Keratinocyte (primary cell): Measurements from ENCODE around the gene ITGAX. TPM values are rescaled to one million over a fixed set of nuclear protein-coding genes. Genes with fewer than 3 reads are reported as not detected.

ENCODE experiments used
- DNase-seq: peaks from one replicate; pipeline ENCODE4 v3.0.0-alpha.2; 2011; ENCODE audit warnings: low read depth, missing footprints, low spot score
- FAIRE-seq: peaks from 2 replicates; lab custom pipeline; 2011; peaks lifted over from hg19 to GRCh38; lab: Jason Lieb, UNC
- H2AFZ ChIP-seq: 2 replicates; pipeline ENCODE4 v1.6.0; 2012; ENCODE audit warnings: low read length, control low read depth, inconsistent platforms; ENCODE audit not compliant: control insufficient read depth
- H3K27ac ChIP-seq: 2 replicates; pipeline ENCODE4 v1.5.1; 2011; ENCODE audit warnings: low read length; ENCODE audit not compliant: control insufficient read depth, insufficient read depth
- H3K27me3 ChIP-seq: 3 replicates; pipeline ENCODE4 v1.6.0; 2011; ENCODE audit warnings: low read length; ENCODE audit not compliant: control insufficient read depth, insufficient read depth; ENCODE audit errors: extremely low read depth
- H3K36me3 ChIP-seq, 2 experiments: 2 replicates in 1 of 2; 3 replicates in 1 of 2; pipeline ENCODE4 v1.5.1; 2011; ENCODE audit warnings: low read length in 2 of 2, mild to moderate bottlenecking in 1 of 2; ENCODE audit not compliant: control insufficient read depth in 2 of 2, insufficient read depth in 2 of 2; ENCODE audit errors: extremely low read depth in 1 of 2
- H3K4me1 ChIP-seq: 3 replicates; pipeline ENCODE4 v1.5.1; 2011; ENCODE audit warnings: low read length; ENCODE audit not compliant: control insufficient read depth, insufficient read depth; ENCODE audit errors: extremely low read depth
- H3K4me2 ChIP-seq: 3 replicates; pipeline ENCODE4 v1.6.0; 2011; ENCODE audit warnings: low read depth, low read length; ENCODE audit not compliant: control insufficient read depth, insufficient read depth; ENCODE audit errors: extremely low read depth
- H3K4me3 ChIP-seq, 3 experiments: fragments of 200-600 bp in 1 of 3; sonication (generic) in 1 of 3; 2 replicates in 2 of 3; 3 replicates in 1 of 3; pipeline ENCODE4 v1.5.1; 2011 to 2016; ENCODE audit warnings: low read length in 3 of 3, mild to moderate bottlenecking in 3 of 3, control low read depth in 2 of 3, inconsistent platforms in 1 of 3, low read depth in 1 of 3, mixed read lengths in 1 of 3, mixed run types in 1 of 3, moderate library complexity in 1 of 3; ENCODE audit not compliant: control insufficient read depth in 2 of 3, insufficient read depth in 2 of 3; ENCODE audit errors: extremely low read depth in 1 of 3
- H3K79me2 ChIP-seq: 2 replicates; pipeline ENCODE4 v1.6.0; 2012; ENCODE audit warnings: low read length; ENCODE audit not compliant: control insufficient read depth, insufficient read depth
- H3K9ac ChIP-seq: 3 replicates; pipeline ENCODE4 v1.6.0; 2011; ENCODE audit warnings: low read length; ENCODE audit not compliant: control insufficient read depth, insufficient read depth; ENCODE audit errors: extremely low read depth
- H3K9me1 ChIP-seq: 3 replicates; pipeline ENCODE4 v1.6.0; 2011; ENCODE audit warnings: low read length; ENCODE audit not compliant: control insufficient read depth, insufficient read depth; ENCODE audit errors: extremely low read depth
- H3K9me3 ChIP-seq: 2 replicates; pipeline ENCODE4 v1.5.1; 2012; ENCODE audit warnings: low read depth, low read length; ENCODE audit not compliant: control insufficient read depth
- H4K20me1 ChIP-seq: 3 replicates; pipeline ENCODE4 v1.6.0; 2011; ENCODE audit warnings: low read length; ENCODE audit not compliant: control insufficient read depth, insufficient read depth; ENCODE audit errors: extremely low read depth
- EZH2 ChIP-seq: IDR thresholded peaks from one replicate; pipeline ENCODE4 v1.6.1; 2012; ENCODE audit warnings: inconsistent platforms, mild to moderate bottlenecking, low read length, moderate library complexity
- dilution Hi-C: fragments of 300-500 bp; cut with MboI; formaldehyde crosslinking; loops from one replicate; pipeline ENCODE4 v1.7.0; 2020; ENCODE audit warnings: low sequenced_read_pairs; ENCODE audit not compliant: extremely low pct_ligation_motif_present
- polyA plus RNA-seq, 5 experiments: library from polyadenylated mRNA; depleted of rRNA in 3 of 5; stranded (reverse) in 3 of 5; stranded (forward) in 1 of 5; unstranded in 1 of 5; fragments of >200 nt; gene quantifications; 1 replicate in 1 of 5; 2 replicates in 3 of 5; 3 replicates in 1 of 5; pipeline versions ENCODE4 v1.2.1 to v1.2.3, GENCODE V29; 2011 to 2012; ENCODE audit warnings: missing spikeins in 2 of 5, low read depth in 1 of 5, low replicate concordance in 1 of 5
- TF ChIP-seq, protein P1 (sequence below), 3 experiments: IDR thresholded peaks in 1 of 3; conservative IDR thresholded peaks in 1 of 3; optimal IDR thresholded peaks in 1 of 3; 2 replicates in 2 of 3; 3 replicates in 1 of 3; pipeline versions ENCODE3 to v1.5.1; 2011; ENCODE audit warnings: low read length in 3 of 3, mild to moderate bottlenecking in 3 of 3, moderate library complexity in 2 of 3, control low read depth in 1 of 3, inconsistent platforms in 1 of 3; ENCODE audit not compliant: insufficient read depth in 2 of 3; ENCODE audit errors: extremely low read depth in 1 of 3

The ITGAX gene
- polyA plus RNA-seq, 1 donor (not counting 4 experiments of a cell fraction or from before 2014, with no cell fraction given): 0.04 TPM

DNA sequence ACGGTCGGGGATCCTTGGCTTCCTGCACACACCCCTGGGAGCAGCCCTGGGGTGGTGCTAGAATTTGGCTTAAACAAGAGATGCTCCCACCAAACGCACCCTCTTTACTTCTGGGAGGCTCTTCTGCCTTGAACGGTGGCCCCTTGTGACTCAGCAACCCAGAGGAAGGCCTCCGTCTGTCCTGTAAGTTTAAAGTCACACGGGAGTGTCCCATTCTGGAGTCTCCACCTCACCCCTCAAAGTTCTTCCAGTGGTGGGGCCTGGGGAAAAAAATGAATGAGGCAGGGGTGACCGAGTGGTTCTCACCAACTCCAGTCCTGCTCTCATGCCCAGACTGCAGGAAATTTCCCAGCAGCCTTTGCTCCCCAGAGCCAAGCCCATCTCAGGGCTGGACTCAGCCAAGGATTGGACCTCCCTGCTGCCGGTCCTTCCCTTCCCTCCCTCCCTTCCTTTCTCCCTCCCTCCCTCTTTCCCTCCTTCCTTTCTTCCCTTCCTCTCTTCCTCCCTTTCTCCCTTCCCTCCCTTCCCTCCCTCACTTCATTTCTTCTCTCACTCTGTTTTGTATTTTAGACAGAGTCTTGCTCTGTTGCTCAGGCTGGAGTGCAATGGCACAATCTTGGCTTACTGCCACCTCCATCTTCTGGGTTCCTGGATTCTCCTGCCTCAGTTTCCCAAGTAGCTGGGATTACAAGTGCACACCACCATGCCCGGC lies 49.5 kb downstream of the ITGAX start:
- no peaks in the 10 kb centered on the region for H3K36me3 ChIP-seq
- FAIRE-seq (no peak), DNase-seq (no peak)
- no peak overlapping the region for H3K4me2 ChIP-seq
- H3K4me1 ChIP-seq: no peaks in the 10 kb centered on the region
- no peak overlapping the region for H3K9ac ChIP-seq
- H3K79me2 ChIP-seq: no peaks in the 10 kb centered on the region
- no peak overlapping the region for H3K4me3 ChIP-seq
- H4K20me1 ChIP-seq: no peaks in the 10 kb centered on the region
- no peaks in the 10 kb centered on the region for H3K27me3 ChIP-seq
- no peak overlapping the region for H3K27ac ChIP-seq
- H3K9me1 ChIP-seq: no peaks in the 10 kb centered on the region
- no peak overlapping the region for H2AFZ ChIP-seq
- H3K9me3 ChIP-seq: no peaks in the 10 kb centered on the region
- dilution Hi-C loops: no loop called here
- TF ChIP-seq, protein P1, sequence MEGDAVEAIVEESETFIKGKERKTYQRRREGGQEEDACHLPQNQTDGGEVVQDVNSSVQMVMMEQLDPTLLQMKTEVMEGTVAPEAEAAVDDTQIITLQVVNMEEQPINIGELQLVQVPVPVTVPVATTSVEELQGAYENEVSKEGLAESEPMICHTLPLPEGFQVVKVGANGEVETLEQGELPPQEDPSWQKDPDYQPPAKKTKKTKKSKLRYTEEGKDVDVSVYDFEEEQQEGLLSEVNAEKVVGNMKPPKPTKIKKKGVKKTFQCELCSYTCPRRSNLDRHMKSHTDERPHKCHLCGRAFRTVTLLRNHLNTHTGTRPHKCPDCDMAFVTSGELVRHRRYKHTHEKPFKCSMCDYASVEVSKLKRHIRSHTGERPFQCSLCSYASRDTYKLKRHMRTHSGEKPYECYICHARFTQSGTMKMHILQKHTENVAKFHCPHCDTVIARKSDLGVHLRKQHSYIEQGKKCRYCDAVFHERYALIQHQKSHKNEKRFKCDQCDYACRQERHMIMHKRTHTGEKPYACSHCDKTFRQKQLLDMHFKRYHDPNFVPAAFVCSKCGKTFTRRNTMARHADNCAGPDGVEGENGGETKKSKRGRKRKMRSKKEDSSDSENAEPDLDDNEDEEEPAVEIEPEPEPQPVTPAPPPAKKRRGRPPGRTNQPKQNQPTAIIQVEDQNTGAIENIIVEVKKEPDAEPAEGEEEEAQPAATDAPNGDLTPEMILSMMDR (optimal IDR thresholded peaks at IDR 0.05 in 1 of 3, IDR thresholded peaks at IDR 0.05 in 1 of 3, conservative IDR thresholded peaks at IDR 0.05 in 1 of 3; ENCODE audit: extremely low read depth in 1 of 3, insufficient read depth in 2 of 3, low read length in 3 of 3): no peak
- no peak for TF ChIP-seq EZH2

DNA sequence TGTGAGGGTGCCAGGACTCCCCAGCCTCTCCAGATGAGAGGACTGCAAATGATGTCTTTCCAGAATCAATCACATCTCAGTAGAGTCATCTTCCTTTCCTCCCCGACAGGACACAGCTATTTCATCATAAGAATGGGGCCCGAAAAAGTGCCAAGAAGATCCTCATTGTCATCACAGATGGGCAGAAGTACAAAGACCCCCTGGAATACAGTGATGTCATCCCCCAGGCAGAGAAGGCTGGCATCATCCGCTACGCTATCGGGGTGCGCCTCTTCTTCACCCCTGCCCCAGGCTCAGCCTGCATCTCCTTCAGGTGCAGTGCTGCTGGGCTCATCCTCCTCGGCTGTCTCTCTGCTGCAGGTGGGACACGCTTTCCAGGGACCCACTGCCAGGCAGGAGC lies 52.4 kb downstream of the ITGAX start:
- no peak for TF ChIP-seq EZH2
- TF ChIP-seq, protein P1 (optimal IDR thresholded peaks at IDR 0.05 in 1 of 3, IDR thresholded peaks at IDR 0.05 in 1 of 3, conservative IDR thresholded peaks at IDR 0.05 in 1 of 3; ENCODE audit: extremely low read depth in 1 of 3, insufficient read depth in 2 of 3, low read length in 3 of 3): no peak
- no peaks in the 10 kb centered on the region for H4K20me1 ChIP-seq
- no peaks in the 10 kb centered on the region for H3K9me1 ChIP-seq
- no peaks in the 10 kb centered on the region for H3K36me3 ChIP-seq
- H3K9ac ChIP-seq: no peak overlapping the region
- FAIRE-seq (no peak), DNase-seq (no peak)
- no peak overlapping the region for H2AFZ ChIP-seq
- no peaks in the 10 kb centered on the region for H3K4me1 ChIP-seq
- H3K27me3 ChIP-seq: no peaks in the 10 kb centered on the region
- H3K4me3 ChIP-seq: no peak overlapping the region
- H3K9me3 ChIP-seq: no peaks in the 10 kb centered on the region
- no peak overlapping the region for H3K4me2 ChIP-seq
- dilution Hi-C loops: no loop called here
- H3K79me2 ChIP-seq: no peaks in the 10 kb centered on the region
- H3K27ac ChIP-seq: no peak overlapping the region
